ENCODE data around the gene RHOB. TPM values are rescaled to one million over a fixed set of nuclear protein-coding genes. Genes with fewer than 3 reads are reported as not detected.

Gene RHOB
- total RNA-seq, 1 donor from 2014 or later, result 191 TPM

DNA sequence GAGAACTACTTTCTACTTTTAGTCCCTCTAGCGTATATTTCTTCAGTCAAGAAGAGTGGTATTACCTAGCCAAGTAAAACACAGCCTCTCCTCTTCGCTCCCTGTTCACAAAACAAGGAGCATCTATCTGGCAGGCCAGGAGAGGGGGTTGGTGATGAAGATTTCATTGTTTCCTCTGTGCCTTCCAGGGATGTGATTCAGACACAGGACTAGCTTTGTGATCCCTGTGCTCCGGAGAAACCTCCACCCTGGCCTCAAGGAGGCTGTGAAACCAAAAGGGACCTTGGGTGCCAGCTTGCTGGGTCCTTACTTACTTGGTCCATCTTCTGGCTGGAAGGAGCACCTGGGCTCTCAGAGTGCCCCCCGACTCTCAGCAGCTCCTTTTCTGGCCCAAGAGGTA, 5.7 kb downstream of the RHOB start:
- Histone ChIP-seq H3K27ac (no peak overlapping the region), H3K4me3 (no peak overlapping the region), H3K27me3 (no peaks in the 10 kb centered on the region), H3K4me1 (peaks cover 21% of the 10 kb centered on the region), H3K36me3 (peaks cover 8% of the 10 kb centered on the region), H3K9me3 (no peaks in the 10 kb centered on the region)
- DNase-seq (no peak), ATAC-seq (no peak)
- TF ChIP-seq, protein P1, sequence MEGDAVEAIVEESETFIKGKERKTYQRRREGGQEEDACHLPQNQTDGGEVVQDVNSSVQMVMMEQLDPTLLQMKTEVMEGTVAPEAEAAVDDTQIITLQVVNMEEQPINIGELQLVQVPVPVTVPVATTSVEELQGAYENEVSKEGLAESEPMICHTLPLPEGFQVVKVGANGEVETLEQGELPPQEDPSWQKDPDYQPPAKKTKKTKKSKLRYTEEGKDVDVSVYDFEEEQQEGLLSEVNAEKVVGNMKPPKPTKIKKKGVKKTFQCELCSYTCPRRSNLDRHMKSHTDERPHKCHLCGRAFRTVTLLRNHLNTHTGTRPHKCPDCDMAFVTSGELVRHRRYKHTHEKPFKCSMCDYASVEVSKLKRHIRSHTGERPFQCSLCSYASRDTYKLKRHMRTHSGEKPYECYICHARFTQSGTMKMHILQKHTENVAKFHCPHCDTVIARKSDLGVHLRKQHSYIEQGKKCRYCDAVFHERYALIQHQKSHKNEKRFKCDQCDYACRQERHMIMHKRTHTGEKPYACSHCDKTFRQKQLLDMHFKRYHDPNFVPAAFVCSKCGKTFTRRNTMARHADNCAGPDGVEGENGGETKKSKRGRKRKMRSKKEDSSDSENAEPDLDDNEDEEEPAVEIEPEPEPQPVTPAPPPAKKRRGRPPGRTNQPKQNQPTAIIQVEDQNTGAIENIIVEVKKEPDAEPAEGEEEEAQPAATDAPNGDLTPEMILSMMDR (IDR thresholded peaks at IDR 0.05), result no peak
- intact Hi-C loops (cut with DNase I), result no loop called here

DNA sequence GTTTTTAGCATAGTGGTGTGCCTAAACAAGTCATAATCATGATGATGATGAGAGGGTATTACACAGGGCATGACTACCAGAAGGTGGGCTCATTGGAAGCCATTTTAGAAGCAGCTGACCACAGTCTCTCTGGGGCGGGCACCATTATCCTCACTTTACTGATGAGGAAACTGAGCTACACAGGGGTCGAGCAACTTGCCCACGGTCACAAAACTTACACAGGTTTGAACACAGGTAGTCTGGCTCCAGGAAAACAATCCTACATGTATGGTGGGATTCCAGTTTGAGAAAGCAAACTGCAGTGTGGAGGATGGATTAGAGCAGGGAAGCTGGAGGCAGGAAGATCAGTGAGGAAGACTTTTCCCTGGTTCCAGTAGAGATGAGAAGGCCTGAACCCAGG, 6.2 kb downstream of the RHOB start:
- H3K27me3 ChIP-seq, result no peaks in the 10 kb centered on the region
- no peaks in the 10 kb centered on the region for H3K9me3 ChIP-seq
- H3K4me3 ChIP-seq, result no peak overlapping the region
- H3K27ac ChIP-seq, result no peak overlapping the region
- H3K36me3 ChIP-seq, result peaks cover 8% of the 10 kb centered on the region
- DNase-seq, result no peak
- TF ChIP-seq, protein P1 (IDR thresholded peaks at IDR 0.05), result no peak
- no peak for ATAC-seq
- intact Hi-C loops (cut with DNase I), result no loop called here
- H3K4me1 ChIP-seq, result peaks cover 21% of the 10 kb centered on the region

DNA sequence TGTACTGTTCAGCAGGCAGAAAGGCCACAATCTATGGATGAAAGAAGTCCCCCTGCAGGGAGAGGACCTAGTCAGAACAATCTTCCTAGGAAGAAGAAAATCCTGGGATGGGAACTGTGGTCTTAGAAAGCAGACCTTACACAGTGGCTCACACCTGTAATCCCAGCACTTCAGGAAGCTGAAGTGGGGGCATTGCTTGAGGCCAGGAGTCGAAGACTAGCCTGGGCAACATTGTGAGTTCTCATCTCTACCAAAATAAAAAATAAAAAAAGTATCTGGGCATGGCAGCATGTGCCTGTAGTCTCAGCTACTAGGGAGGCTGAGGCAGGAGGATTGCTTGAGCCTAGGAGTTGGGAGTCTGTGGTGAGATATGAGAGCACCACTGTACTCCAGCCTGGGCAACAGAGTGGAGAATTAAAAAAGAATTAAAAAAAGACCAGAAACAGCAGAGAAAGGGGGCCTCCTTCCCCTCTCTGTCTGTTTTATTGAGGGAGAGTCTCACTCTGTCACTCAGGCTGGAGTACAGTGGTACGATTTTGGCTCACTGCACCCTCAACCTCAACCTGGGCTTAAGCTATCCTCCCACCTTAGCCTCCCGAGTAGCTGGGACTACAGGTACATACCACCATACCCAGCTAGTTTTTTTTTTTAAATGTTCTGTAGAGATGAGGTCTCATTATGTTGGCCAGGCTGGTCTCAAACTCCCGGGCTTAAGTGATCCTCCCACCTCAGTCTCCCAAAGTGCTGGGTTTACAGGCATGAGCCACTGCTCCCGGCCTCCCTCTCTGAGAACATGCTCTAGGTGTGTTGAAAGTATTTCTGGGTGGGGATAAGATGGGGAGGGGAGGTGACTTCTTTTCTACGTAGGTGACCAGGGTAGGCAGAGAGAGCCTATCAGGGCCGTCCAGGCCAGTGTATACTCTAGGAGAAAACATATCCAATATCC, 7.4 kb downstream of the RHOB start:
- no peak overlapping the region for H3K27ac ChIP-seq
- no peaks in the 10 kb centered on the region for H3K27me3 ChIP-seq
- H3K36me3 ChIP-seq, result no peaks in the 10 kb centered on the region
- TF ChIP-seq, protein P1 (IDR thresholded peaks at IDR 0.05), result no peak
- no peaks in the 10 kb centered on the region for H3K9me3 ChIP-seq
- intact Hi-C loops (cut with DNase I), result no loop called here
- peaks cover 19% of the 10 kb centered on the region for H3K4me1 ChIP-seq
- ATAC-seq, result no peak
- no peak overlapping the region for H3K4me3 ChIP-seq
- DNase-seq, result no peak

DNA sequence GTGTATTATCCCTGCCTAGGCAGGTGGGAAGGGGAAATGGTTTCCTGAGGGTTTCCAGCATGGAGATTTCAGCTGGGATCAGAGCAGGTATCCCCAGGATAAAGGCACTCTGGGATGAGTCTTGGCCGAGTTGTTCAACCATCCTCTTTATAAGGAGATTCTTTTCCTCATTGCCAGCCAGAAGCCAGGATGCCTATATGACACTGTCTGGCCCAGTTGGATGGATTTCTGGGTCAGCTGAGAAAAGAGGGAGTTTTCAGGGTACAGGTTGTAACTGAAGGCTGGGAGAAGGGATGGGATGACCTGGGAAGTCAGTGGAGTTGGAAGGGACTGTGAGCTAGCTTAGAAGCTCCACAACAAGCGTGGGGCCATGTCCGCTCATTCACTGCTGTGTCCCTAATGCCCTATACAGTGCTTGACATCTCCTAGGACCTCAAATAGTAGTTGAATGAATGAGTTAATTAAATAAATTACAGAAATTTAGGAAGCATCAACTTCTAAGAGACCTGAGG, 8.3 kb downstream of the RHOB start:
- H3K36me3 ChIP-seq, result no peaks in the 10 kb centered on the region
- no peak overlapping the region for H3K4me3 ChIP-seq
- H3K27me3 ChIP-seq, result no peaks in the 10 kb centered on the region
- H3K9me3 ChIP-seq, result no peaks in the 10 kb centered on the region
- H3K27ac ChIP-seq, result no peak overlapping the region
- peaks cover 11% of the 10 kb centered on the region for H3K4me1 ChIP-seq
- TF ChIP-seq, protein P1 (IDR thresholded peaks at IDR 0.05), result no peak
- ATAC-seq, result no peak
- intact Hi-C loops (cut with DNase I), result no loop called here
- no peak for DNase-seq

DNA sequence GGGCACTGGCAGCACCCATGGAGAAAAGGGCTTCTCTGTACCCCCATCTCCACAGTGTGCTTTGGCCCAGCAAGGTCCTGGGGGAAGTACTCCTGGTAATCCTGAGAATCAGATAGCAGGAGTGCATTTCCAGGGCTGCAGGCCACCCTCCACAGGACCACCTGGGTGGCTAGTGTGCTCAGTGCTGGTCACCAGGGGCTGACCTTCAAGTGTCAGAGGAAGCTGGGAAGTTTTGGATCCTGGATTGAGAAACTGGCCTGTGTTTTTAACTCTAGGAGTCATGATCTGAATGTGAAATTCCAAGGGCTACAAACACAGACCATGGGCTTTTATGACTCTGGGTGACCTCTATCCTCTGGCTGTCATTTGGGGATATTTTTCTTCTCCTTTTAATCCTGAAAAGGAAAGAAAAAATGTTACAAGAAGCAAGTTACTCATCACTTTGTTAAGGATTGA, 9.3 kb downstream of the RHOB start:
- no peak for ATAC-seq
- Histone ChIP-seq H3K4me3 (no peak overlapping the region), H3K4me1 (peaks cover 3% of the 10 kb centered on the region), H3K36me3 (no peaks in the 10 kb centered on the region), H3K9me3 (no peaks in the 10 kb centered on the region), H3K27ac (no peak overlapping the region), H3K27me3 (no peaks in the 10 kb centered on the region)
- intact Hi-C loops (cut with DNase I), result no loop called here
- no peak for DNase-seq
- TF ChIP-seq, protein P1 (IDR thresholded peaks at IDR 0.05), result no peak

Measured in upper lobe of right lung (tissue), 1 donor.